ENCODE data around the gene CDS1.

- TF ChIP-seq CTCF (IDR thresholded peaks at IDR 0.05) (no peak), POLR2A (IDR thresholded peaks at IDR 0.05) (no peak), POLR2AphosphoS5 (IDR thresholded peaks at IDR 0.05) (no peak)
These were observed 61.2 kb downstream of the CDS1 start for GRCh38 chr4:84644087-84644486.

Data from stomach (tissue), 4 donors.